Activated CD8-positive, alpha-beta memory T cell treated with anti-CD3 and anti-CD28 coated beads, Interleukin-2, amount 50 U/mL, for 1 hour (primary cell): Measurements from ENCODE around the gene PXDN.

ENCODE experiments used
- DNase-seq: peaks from one replicate; pipeline ENCODE4 v3.0.0-alpha.2; 2020; ENCODE audit errors: extremely low read depth

Gene PXDN

GRCh38 chr2:1599301-1600085 lies 144.8 kb downstream of the PXDN start:
- no peak for DNase-seq

DNA sequence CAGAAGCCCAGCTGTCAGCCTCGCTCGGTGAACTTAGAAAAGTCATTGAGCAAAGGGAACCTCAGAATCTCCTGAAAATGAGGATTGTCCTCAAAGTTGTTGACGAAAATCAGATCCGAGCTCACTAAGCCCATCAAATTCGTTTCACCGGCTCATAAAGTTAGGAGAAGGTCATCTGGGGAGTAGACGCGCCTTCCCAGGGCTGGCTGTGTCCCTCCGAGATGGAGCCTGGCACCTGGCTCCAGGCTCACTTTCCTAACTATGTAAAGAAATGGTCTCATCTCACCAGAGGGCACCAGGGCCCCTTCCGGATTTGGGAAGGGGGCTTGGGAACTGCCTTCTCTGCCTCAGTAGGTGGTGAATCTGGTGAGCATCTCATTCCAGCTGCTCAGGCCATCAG lies 145.5 kb downstream of the PXDN start:
- DNase-seq, result no peak

- DNase-seq, result no peak
Observed at GRCh38 chr2:1598041-1598710, 146.1 kb downstream of the PXDN start.

DNA sequence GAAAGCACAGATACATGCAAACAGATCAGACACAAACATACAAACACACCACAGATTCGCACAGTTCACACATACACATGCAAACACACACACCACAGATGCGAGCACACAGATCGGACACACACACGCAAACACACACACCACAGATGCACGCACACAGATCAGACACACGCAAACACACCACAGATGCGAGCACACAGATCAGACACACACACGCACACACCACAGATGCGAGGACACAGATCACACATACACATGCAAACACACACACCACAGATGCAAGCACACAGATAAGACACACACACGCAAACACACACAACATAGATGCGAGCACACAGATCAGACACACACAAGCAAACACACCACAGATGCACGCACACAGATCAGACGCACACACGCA lies 149.0 kb downstream of the PXDN start:
- no peak for DNase-seq

DNA sequence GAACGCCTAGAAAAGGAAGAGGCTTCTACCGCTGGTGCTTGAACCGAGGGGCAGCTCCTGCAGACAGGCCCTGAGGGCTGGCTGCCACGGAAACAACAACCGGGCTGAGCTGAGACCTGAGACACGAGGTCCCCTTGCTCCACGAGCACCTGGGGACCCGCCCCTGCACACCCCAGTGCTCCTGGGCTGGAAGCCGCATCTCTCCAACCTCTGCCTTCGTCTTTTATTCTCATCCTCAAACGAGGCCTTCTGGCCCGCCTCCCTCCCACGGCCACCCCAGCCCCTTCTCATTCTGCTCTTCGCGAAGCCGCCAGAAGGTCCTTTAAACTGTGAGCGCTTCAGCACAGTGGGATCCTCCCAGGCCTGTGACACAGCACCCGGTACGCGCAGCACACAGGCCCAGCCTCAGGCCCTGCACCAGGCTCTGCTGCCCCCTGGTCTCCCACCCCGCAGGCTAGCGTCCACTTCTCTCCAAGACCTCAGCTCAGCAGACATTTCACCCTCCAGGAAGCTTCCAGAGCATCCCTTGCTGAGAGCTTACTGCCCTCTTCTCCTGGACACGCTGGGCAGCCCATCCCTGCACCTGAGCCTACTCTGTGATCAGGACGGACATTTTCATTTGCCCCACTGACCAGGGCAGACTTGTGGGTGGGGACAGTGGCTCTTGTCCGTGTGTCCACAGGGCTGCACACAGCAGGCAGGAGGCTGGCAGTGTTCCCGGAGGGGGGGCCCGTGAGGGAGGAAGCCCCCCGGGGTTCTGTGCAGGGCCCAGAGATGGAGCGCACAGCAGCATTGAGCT lies 149.7 kb downstream of the PXDN start:
- DNase-seq, result no peak

GRCh38 chr2:1594123-1594372 lies 150.3 kb downstream of the PXDN start:
- DNase-seq, result no peak

- no peak for DNase-seq
Observed at GRCh38 chr2:1593371-1594122, 150.8 kb downstream of the PXDN start.

GRCh38 chr2:1591978-1592907 lies 152.1 kb downstream of the PXDN start:
- no peak for DNase-seq

GRCh38 chr2:1591461-1591770 lies 152.9 kb downstream of the PXDN start:
- DNase-seq, result no peak

DNA sequence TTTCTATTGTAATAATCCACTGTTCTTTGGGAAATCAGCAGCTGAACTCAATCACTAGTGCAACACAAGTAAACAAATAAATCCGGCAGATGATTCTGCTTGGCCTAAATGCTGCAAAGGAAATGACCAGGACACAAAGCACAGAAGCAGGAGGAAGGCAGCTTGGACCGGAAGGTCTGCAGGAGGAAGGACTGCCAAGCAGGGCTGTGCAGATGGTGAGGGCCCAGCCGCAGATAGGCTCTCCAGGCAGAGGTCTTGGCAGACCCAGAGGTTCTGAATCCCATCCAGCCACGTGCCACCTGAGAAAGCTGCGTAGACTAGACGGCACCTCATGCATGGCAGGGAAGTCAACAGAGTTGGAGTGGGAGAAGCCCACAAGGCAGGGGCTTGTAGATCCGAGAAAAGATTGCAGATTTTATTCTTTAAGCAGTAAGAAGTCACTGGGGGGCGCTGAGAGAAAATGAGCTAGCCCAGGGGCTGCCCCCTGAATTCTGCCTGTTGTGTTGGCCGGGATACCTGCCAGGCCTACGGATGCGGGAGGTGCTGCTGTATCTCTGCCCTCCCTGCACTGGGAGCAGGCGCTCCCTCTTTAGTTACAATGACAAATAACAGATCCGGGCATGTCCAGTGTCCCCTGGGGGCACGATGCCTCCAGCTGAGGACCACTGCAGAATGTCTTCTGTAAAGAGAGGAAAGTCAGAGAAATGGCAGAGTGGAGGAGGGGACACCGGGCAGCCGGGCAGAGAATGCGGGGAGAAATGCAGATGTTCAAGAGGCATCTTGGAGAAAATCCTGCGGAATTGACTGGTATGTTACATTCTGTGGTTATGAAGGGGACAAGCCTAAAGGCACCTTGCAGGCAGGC lies 153.5 kb downstream of the PXDN start:
- no peak for DNase-seq

DNA sequence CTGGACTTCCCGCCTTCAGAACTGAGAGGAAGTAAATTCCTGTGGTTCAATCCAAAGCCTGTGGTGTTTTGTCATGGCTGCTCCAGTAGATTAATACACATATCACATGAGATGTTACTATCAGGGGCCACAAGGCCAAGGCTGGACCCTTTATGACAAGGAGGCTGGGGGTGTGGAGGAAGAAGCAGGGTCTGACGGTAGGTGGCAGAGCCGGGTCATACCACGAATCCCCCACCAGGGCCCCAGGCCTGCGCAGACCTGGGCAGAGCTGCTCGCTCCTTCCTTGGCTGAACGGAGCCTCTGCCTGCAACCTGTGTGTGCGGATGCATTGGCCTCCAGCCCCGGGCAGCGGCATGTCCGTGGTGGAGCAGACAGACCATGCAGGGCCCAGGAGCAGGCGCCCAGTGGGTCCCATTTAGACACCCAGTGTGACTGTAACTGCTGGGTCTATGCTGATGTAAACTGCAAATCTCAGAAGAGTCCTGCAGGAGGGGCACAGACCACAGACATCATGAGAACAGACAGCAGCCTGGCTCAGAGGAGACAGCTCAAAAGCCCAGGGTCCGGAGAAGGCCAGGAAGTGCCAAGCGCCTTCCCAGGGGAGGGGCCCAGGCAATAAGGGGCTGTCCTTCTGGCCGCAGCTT lies 155.2 kb downstream of the PXDN start:
- no peak for DNase-seq

GRCh38 chr2:1588051-1588977 lies 156.0 kb downstream of the PXDN start:
- no peak for DNase-seq

DNA sequence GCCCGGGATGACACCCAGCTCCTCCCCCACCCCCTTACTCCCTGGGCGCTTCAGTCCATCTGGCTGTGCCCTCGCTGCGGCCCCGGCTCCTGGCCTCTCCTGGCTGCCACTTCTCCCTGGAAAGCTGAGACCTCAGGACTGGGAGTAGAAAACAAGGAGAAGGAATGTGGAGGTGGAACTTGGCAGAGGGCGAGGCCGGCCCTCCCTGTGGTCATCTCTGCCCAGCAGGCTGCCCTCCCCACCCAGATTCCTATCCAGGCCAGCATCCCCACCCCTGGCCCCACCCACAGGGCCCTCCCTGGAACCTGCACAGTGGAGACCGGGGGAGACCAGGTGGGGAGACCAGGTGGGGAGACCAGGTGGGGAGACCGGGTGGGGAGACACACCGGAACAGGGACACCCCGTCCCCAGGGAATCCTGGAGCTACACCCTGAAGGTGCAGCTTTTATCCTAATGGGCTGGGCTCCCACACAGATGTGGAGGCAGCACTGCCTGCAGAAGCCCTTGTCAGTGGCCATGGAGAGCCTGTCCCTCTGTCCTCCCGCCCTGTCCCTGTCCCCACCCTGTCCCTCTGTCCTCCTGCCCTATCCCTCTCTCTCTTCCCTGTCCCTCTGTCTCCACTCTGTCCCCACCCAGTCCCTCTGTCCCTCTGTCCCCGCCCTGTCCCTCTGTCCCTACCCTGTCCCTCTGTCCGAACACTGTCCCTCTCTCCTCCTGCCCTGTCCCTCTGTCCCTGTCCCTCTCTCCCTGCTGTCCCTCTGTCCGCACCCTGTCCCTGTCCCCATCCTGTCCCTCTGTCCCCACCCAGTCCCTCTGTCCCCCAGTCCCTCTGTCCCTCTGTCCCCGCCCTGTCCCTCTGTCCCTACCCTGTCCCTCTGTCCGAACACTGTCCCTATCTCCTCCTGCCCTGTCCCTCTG lies 157.1 kb downstream of the PXDN start:
- DNase-seq, result no peak

DNA sequence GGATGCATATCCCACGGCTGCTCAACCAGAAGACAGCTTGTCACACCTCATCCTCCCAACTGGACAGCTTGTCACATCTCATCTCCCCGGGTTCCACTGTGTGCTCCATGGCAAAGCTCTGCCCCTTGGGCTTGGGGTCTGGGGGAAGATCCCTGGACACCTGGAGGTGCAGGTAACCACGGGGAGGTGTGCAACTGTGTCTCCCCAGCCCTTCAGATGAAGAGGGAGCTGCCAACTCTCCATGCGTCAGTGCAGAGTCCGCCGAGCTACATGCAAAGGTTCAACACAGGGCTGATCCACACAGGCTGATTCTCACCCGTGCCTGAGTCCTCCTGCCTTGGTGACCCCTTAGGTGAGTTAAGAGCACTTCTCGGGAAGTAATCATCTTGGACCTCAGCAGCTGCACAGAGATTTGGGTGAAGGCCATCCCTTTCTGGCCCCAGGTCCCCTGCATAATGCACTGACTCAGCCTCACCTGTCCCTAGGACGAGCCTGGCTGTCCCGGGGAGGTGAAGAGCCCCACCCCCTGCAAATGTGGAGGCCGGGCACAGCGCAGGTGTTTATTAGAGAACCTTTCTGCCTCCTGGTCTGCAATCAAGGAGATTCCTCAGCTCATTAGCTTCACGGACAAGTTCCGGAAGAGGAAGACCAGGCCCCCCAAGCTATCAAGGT lies 157.9 kb downstream of the PXDN start:
- no peak for DNase-seq

DNA sequence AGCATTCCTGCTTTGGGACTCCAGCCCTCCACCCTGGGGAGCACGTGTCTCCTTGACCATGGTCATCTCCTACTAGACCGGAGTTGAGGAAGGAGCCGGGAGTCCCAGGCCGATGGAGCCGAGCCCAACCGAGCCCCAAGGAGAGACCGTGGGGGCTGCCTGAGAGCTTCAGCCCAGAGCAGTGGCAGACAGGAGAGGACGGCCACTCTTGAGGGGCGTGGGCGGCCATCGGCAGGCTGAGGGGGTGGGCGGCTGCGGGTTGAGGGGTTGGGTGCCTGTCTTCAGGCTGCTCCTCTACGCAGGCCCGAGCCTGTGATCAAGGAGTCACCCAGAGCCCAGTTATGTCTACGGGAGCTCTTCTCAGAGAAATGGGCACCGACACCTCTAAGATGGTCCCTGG lies 158.7 kb downstream of the PXDN start:
- no peak for DNase-seq

DNA sequence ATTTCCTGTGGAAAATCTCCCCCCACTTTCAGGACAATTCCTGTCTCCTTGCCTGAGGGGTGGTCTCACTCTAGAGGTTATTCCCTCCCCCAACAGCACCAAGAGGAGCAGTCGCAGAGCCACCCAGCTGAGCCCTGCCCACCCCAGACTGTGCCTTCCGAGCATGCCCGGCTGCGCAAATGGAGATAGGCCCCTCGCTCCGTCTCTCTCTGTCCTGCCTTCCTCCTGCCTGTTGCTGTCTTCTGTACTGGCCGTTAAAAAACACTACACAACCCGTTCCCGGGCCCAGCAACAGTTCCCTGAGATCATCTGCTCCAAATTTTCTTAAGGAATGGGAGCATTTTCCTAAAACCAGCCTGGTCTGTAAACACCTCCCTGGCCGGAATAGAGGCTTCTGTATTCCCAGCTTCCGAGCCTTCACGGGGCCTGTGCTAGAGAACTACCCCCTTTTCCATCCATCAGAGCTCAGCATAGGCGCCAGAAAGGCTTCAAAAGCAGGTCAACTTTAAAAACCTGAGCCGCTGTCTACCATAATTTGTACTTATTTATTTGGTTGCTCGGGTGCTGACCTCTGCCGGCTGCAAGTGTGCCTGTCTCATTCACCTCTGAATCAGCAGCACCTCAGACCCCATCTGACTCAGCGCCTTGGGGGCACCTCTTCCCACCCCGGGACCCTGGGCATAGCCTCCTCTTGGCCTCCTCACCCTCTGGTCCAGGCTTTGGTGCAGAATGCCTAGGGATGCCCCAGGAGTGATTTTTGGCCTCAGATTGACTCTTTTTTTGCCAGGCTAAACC lies 159.4 kb downstream of the PXDN start:
- no peak for DNase-seq
